ENCODE results near the gene RNF213. TPM values are rescaled to one million over a fixed set of nuclear protein-coding genes. Genes with fewer than 3 reads are reported as not detected.
A peak's percentile ranks its signal among the peaks of the same experiment; 100 is the strongest.
"Not testable (repeated sequence)": the region's sequence is repeated elsewhere in the genome, so short reads cannot be mapped to it uniquely, and the experiment has no call there.

RNF213 gene
- total RNA-seq, 1 donor from 2014 or later: 29.6 TPM

DNA sequence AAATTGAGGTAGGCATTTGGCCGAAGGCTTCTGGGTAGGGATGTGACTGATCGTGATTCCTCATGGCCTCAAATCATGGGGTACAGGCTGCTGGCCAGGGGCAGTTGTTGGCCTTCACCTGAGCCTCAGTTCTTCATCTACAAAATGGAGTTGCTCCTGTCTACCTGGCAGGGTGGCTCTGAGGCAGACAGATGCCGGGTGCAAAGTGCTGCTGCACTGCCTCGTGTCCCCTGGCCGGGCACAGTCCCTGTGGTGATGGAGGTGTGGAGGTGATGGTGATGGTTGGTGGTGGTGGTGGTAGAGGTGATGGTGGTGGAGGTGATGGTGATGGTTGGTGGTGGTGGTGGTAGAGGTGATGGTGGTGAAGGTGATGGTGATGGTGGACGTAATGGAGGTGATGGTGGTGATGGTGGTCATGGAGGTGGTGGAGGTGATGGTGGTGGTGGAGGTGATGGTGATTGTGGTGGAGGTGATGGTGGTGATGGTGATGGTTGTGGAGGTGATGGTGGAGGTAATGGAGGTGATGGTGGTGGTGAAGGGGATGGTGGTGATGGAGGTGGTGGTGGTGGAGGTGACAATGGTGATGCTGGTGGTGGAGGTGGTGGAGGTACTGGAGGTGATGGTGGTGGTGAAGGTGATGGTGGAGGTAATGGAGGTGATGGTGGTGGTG lies 52.6 kb downstream of the RNF213 start:
- Mint-ChIP-seq H3K4me3 (no peak overlapping the region), H3K36me3 (ENCODE audit: low read depth) (peaks cover 28% of the 10 kb centered on the region), H3K9me3 (no peaks in the 10 kb centered on the region), H3K27me3 (ENCODE audit: low read depth) (no peaks in the 10 kb centered on the region), H3K4me1 (no peaks in the 10 kb centered on the region), H3K27ac (ENCODE audit: unreplicated experiment) (no peak overlapping the region)
- TF ChIP-seq, protein P1, sequence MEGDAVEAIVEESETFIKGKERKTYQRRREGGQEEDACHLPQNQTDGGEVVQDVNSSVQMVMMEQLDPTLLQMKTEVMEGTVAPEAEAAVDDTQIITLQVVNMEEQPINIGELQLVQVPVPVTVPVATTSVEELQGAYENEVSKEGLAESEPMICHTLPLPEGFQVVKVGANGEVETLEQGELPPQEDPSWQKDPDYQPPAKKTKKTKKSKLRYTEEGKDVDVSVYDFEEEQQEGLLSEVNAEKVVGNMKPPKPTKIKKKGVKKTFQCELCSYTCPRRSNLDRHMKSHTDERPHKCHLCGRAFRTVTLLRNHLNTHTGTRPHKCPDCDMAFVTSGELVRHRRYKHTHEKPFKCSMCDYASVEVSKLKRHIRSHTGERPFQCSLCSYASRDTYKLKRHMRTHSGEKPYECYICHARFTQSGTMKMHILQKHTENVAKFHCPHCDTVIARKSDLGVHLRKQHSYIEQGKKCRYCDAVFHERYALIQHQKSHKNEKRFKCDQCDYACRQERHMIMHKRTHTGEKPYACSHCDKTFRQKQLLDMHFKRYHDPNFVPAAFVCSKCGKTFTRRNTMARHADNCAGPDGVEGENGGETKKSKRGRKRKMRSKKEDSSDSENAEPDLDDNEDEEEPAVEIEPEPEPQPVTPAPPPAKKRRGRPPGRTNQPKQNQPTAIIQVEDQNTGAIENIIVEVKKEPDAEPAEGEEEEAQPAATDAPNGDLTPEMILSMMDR (conservative IDR thresholded peaks at IDR 0.05): no peak
- DNase-seq (ENCODE audit: low read depth, low spot score): no peak

DNA sequence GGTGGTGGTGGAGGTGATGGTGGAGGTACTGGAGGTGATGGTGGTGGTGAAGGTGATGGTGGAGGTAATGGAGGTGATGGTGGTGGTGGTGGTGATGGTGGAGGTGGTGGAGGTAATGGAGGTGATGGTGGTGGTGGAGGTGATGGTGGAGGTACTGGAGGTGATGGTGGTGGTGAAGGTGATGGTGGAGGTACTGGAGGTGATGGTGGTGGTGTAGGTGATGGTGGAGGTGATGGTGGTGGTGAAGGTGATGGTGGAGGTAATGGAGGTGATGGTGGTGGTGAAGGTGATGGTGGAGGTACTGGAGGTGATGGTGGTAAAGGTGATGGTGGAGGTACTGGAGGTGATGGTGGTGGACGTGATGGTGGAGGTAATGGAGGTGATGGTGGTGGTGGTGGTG lies 53.3 kb downstream of the RNF213 start:
- not testable (repeated sequence) for H3K4me1 Mint-ChIP-seq; H3K9me3 Mint-ChIP-seq; DNase-seq (ENCODE audit: low read depth, low spot score); H3K27me3 Mint-ChIP-seq (ENCODE audit: low read depth); H3K27ac Mint-ChIP-seq (ENCODE audit: unreplicated experiment); H3K4me3 Mint-ChIP-seq
- peaks cover 25% of the 10 kb centered on the region for H3K36me3 Mint-ChIP-seq (ENCODE audit: low read depth)

DNA sequence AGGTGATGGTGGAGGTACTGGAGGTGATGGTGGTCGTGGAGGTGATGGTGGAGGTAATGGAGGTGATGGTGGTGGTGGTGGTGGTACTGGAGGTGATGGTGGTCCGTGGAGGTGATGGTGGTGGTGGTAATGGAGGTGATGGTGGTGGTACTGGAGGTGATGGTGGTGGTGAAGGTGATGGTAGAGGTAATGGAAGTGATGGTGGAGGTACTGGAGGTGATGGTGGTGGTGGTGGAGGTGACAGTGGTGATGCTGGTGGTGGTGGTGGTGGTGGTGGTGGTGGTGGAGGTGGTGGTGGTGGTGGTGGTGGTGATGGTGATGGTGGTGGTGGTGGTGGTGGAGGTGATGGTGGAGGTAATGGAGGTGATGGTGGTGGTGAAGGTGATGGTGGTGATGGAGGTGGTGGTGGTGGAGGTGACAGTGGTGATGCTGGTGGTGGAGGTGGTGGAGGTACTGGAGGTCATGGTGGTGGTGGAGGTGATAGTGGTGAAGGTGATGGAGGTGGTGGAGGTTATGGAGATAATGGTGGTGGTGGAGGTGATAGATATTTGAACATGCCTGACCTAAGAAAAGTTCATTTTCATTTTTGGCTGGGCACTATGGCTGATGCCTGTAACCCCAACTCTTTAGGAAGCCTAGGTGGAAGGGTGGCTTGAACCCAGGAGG lies 55.0 kb downstream of the RNF213 start:
- peaks cover 21% of the 10 kb centered on the region for H3K36me3 Mint-ChIP-seq (ENCODE audit: low read depth)
- no peaks in the 10 kb centered on the region for H3K9me3 Mint-ChIP-seq
- TF ChIP-seq, protein P1 (conservative IDR thresholded peaks at IDR 0.05): no peak
- H3K27ac Mint-ChIP-seq (ENCODE audit: unreplicated experiment): no peak overlapping the region
- no peaks in the 10 kb centered on the region for H3K27me3 Mint-ChIP-seq (ENCODE audit: low read depth)
- H3K4me1 Mint-ChIP-seq: no peaks in the 10 kb centered on the region
- DNase-seq (ENCODE audit: low read depth, low spot score): no peak
- no peak overlapping the region for H3K4me3 Mint-ChIP-seq

DNA sequence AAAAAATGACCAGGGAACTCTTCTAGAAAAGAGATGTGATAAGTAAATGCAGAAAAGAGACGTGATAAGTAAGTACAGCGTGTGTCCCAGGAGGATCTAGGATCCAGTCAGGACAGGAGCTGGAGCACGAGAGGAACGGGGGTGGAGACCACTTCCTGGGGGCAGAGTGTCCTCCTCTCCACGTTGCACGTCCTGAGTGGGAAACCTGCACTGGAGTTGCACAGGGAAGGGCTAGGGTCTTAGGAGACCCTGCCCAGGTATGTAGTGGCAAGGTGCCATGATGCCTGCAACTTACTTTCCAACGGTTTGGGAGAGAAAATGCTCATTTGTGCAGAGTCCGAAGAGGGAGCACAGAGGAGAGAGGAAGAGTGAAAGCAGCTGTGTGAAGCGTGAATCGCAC lies 55.8 kb downstream of the RNF213 start:
- Mint-ChIP-seq H3K27me3 (ENCODE audit: low read depth) (no peaks in the 10 kb centered on the region), H3K36me3 (ENCODE audit: low read depth) (peaks cover 25% of the 10 kb centered on the region), H3K27ac (ENCODE audit: unreplicated experiment) (peak overlapping the region; percentile 31), H3K4me3 (no peak overlapping the region), H3K9me3 (no peaks in the 10 kb centered on the region), H3K4me1 (no peaks in the 10 kb centered on the region)
- DNase-seq (ENCODE audit: low read depth, low spot score): no peak
- TF ChIP-seq, protein P1 (conservative IDR thresholded peaks at IDR 0.05): no peak

DNA sequence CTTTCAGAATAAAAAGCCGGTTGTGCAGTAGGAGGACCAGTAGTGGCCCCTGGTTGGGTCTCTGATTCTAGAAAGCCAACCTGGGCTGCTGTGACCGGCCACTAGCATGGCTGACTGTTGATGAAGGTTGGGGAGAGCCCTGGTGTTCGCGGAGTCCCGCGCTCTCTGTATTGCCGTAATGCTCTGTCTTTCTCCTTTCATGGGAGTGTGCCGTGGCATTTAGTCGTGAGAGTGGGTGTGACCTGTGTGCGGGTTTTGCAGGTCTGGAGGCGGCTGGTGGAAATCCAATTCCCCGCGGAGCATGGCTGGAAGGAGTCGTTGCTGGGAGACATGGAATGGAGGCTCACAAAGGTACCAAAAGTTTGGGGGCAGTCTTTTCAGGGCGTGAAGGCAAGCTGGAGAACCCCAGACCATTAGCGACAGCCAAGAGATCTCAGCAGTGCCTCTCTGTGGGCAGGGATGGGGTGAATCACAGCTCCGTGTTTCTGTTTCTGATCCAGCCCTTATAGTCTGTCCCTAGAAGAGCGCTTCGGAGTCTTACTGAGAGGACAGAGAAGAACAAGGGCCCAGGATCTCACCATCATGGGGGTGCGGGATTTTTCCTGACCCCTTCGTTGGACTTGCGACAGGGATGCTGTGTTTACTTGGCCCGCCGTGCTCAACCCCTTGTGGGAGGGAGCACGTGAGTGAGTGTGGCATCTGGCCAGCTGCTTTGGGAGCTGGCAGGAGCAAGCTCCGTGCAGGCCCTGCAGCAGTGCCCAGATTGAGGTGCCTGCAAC lies 56.5 kb downstream of the RNF213 start:
- Mint-ChIP-seq H3K36me3 (ENCODE audit: low read depth) (peaks cover 26% of the 10 kb centered on the region), H3K27me3 (ENCODE audit: low read depth) (no peaks in the 10 kb centered on the region), H3K9me3 (no peaks in the 10 kb centered on the region), H3K4me1 (no peaks in the 10 kb centered on the region), H3K4me3 (no peak overlapping the region), H3K27ac (ENCODE audit: unreplicated experiment) (no peak overlapping the region)
- TF ChIP-seq, protein P1 (conservative IDR thresholded peaks at IDR 0.05): no peak
- no peak for DNase-seq (ENCODE audit: low read depth, low spot score)

DNA sequence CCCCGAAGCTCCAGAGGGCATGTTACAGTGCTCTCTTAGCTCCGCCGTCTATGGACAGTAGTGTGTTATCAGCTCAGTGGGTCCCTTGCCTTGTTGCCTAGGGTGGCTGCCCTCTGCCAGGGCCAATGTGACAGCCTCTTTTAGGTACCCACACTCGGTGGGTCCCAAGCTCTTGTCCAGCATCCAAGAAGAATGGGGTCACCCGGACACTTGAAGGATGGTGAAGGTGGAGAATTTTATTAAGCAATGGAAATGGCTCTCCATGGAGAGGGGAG lies 57.0 kb downstream of the RNF213 start:
- Mint-ChIP-seq H3K4me1 (no peaks in the 10 kb centered on the region), H3K9me3 (no peaks in the 10 kb centered on the region), H3K27ac (ENCODE audit: unreplicated experiment) (no peak overlapping the region), H3K36me3 (ENCODE audit: low read depth) (peaks cover 28% of the 10 kb centered on the region), H3K27me3 (ENCODE audit: low read depth) (no peaks in the 10 kb centered on the region), H3K4me3 (no peak overlapping the region)
- no peak for DNase-seq (ENCODE audit: low read depth, low spot score)
- TF ChIP-seq, protein P1 (conservative IDR thresholded peaks at IDR 0.05): no peak

All from neural crest cell (in vitro differentiated cells).